ENCODE measurements around the gene DLK1.

The DLK1 gene

GRCh38 chr14:100694579-100695422 is 31.9 kb upstream of the DLK1 start:
- no peak for DNase-seq

DNA sequence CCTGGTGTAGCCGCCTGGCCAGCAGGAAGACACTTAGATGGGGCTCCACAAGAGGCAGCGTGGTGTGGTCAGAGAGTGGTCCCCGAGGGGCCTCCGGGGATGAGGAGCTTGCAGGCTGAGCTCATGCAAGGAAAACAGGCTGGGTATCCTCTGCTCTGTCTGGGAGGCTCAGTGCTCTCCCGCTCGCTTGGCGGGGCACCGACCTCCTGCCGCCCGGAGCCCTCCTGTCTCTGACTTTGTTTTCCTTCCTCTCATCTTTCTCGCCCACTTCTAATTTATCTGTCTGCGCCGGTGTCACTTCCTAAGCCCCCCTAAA is 31.3 kb upstream of the DLK1 start:
- DNase-seq = no peak

DNA sequence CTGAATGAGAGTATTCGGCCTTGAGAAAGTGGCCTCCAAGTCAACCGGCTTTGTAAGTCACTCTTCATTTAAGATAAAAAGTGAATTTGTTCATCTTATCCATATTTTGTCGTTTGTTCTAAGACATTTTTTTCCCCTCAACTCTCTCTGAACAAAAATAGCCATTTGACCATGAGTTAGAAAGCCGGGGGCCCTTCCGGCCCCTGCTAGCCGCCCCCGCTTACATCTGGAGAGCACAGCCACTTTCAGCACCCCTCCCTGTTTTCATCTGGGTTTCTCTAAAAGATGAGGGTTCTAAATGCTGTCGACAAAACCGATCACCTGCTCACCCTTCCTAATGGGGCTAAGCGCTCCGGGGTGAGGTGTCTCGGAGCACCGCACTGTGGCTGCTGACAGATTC is 30.7 kb upstream of the DLK1 start:
- no peak for DNase-seq

GRCh38 chr14:100696590-100696989 is 30.1 kb upstream of the DLK1 start:
- DNase-seq = no peak

DNA sequence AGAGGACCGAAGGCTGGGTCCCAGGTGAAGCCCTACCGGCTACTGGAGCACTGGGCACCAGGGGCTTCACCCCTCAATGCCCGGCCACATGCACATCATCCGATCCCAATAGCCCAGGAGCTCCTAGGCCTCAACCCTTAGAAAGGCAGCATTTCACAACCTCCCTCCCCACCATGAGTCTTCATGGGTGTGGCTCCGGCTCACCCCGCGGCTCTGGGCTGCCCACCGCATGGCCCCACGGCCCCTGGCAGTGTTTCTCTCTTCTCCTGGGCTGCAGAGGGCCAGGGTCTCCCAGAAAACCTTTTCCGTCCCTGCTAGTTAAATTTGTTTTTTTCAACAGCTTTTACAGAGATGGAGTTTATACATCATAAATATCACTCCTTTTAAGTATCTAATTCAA is 28.6 kb upstream of the DLK1 start:
- DNase-seq = no peak

GRCh38 chr14:100698666-100699448 is 27.8 kb upstream of the DLK1 start:
- no peak for DNase-seq

- no peak for DNase-seq
Observed at GRCh38 chr14:100701314-100701713, 25.4 kb upstream of the DLK1 start.

DNA sequence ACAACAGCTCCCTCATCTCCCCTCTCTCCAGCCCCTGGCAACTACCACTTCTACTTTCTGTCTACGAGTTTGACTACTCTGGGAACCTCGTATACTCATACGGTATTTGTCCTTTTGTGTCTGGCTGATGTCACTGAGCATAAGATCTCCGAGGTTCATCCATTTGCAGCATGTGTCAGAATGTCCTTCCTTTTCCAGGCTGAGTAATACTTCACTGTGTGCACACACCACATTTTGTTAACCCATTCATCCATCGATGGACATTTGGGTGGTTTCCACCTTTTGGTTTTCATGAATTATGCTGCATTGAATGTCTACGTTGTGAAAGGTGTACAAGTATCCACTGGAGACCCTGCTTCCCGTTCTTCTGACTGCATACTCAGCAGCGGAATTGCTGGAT is 24.1 kb upstream of the DLK1 start:
- no peak for DNase-seq

DNA sequence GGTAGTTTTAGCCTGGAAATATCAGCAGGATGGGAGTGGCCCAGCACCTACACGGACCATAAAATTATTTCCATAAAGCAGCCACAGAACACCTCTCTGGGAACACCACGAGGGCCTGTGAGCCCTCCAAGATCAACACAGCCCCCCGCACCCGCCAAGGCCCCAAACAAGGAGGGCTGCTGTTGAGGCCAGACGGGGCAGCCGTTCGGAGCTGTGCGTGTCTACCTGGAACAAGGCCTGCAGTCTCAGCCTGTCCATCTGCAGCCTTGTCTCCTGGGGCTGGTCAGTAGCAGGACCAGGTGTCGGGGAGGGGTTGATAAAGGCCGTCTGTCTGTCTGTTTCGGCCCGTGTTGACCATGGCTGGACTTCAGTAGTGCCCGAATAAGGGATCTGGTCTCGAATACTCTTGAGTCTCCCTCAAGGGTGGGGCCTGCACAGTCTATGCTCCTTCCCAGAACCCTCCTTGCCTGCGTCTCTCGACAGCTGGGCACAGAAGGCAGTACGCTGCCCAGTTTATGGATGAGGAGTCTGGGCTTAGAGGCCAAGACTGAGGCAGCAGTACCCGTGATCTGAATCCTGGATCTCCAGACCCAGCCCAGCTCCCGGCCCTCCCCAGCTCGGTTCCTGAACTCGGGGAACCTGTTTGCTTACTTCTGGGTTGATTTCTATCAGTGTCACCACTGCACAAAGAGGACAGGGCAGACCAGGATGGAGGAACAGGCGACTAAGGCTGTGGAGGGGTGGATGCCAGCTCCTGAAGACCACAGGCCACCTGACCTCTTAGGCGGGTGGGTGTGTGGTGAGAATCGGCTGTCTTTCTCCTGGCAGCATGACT is 23.1 kb upstream of the DLK1 start:
- DNase-seq = no peak

- no peak for DNase-seq
Observed at GRCh38 chr14:100706200-100706599, 20.5 kb upstream of the DLK1 start.

DNA sequence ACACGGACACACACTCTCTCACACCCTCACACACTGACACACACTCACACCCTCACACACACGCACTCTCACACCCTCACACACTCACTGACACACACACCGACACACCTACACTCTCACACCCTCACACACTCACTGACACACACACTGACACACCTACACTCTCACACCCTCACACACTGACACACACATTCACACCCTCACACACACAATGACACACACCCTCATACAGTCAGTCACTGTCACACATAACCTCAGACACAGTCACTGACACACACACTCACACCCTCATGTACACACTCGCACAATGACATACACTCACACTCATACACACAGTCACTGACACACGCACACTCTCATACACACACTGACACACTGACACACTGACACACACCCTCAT is 19.8 kb upstream of the DLK1 start:
- no peak for DNase-seq

DNA sequence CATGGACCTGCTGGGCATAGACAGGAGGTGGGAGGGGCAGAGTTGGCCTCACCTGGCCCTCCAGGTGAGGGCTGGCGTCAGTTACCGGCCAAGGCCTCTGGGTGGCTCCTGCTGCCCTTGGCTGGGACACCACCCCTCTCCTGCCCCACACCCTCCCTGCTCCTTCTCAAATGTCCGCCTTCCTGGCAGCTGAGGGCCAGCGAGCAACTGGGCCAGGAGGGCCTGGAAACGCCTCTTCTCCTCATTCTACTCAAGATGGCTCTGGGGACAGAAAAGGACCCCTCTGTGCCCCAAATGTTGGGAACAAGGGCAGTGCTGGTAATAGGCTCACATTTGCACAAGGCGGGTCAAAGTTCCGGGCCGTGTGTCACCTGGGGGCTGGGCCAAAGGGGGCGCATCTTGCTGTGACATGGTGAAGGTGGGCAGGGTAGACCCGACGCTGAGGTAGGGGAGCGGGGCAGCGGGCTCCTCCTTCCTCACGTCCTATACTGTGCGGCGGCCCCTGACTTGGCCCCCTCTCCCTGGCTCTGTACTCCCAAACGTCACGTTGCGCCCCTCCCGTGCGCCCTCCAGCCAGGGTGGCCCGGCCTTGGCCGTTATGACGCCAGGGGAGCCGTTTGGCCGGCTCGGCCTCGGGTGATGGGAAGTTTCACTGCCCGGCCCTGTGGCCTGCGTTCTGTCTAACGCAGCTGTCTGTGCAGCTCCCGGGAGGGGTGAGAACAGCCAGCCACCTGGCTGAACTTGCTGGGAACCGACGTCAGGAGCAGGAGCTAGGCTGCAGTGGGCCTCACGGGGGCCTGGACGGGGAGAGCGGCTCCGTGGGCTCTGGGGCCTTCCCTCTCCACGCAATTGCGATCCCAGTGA is 18.0 kb upstream of the DLK1 start:
- no peak for DNase-seq

DNA sequence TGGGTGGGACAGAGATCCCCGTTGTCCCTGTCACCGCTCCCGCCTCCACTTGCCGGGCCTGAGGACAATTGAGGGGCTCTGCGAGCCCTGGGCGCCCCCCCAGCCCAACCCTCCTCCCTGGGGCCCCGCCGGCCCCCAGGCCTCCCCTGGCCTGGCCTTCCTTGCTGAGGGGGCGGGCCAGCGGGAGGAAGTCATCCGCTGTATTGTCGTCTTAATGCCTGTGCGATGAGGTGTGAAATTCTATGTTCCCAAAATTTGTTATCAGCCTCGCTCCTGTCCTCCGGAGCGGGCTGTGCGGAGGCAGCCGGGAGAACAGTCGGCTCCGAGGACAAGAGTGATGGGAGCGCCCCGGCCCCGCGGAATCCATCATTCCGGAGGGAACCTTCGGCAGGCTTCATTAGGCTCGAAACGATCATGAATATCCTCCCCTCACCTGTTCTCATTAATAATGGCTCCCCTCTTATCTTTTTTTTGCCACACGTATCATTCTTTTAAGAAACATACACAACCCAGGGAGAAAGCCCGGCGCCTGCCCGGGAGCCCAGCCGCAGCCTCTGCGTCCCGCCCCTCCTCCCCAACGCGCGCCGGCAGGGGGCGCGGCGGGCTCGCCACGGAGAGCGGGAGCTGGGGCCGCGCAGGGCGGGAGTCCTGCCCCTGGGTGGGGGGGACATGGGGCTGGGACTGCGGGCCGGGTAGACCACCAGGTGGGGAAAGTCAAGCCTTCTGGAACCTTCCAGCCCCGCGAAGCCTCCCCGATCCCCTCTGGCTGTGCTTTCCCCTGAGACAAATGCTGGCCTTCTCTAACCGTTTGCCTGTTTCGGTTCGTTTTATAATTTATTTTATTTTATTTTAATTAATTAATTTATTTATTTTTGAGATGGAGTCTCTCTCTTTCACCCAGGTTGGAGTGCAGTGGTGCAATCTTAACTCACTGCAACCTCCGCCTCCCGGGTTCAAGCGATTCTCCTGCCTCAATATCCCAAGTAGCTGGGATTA is 17.1 kb upstream of the DLK1 start:
- no peak for DNase-seq

DNA sequence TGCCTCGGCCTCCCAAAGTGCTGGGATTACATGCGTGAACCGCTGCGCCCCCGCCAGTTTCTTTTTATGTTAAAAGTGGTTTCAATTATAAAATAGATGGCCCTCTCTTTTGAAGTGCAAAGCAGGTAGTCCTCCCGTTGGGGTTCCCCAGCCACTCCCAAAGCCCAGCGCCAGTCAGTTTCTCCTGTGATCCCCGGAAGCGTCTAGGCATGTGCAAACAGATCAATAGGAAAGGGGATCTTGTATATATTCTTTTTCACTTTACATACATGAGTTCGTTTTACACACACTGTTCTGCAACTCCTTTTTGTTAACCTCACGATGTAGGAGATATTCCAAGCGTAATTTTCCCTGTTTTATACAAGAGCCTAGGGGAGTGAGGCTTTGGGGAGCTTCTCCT is 16.3 kb upstream of the DLK1 start:
- DNase-seq = no peak

DNA sequence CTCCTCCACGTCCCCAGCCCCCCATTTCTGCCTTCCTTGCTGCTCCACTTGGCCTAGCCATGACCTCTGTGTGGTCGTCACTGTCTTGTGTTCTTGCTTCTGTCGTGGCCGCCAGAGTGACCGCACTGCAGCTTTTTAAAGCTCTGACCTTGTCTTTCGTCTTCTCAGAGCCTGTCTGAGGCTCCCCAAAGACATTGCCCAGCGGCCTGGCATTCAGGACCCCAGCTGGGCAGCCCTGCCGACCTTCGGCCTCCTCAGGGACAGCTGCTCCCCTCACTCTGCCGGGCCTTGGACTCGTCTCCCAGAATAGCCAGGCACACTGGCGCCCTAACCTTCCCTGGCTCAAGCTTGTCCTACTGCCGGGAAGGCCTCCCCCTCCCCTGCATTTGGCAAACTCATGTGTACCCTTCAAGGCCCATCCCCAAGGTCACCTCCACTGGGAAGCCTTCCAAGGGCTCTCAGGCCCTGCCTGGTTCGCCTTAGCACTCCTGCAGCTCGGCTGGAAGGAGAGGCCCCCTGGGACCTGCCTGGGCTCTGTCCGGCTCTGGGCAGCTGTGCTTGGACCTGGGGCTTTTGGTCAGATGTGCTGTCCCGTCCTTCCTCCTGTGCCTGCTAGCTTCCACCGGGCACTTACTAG is 15.7 kb upstream of the DLK1 start:
- no peak for DNase-seq

DNA sequence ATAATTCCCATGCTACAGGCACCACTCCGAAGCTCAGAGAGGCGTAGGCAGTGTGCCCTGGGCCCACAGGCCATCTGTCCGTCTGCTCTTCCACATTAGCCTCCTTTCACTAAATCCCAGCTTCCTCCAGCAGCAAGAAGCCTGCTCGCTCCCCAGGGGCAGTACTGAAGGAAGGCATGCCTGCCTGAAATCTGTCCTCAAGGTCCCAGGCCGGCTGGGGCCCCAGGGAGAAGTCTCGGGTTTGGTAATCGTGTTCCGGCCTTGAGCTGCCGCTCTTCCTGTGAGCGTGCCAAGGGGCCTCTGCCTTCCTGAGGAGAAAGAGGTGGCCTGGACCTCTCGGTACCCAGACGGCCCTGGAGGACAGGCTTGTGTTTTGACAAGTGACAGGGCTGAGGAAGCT is 15.2 kb upstream of the DLK1 start:
- DNase-seq = no peak

DNA sequence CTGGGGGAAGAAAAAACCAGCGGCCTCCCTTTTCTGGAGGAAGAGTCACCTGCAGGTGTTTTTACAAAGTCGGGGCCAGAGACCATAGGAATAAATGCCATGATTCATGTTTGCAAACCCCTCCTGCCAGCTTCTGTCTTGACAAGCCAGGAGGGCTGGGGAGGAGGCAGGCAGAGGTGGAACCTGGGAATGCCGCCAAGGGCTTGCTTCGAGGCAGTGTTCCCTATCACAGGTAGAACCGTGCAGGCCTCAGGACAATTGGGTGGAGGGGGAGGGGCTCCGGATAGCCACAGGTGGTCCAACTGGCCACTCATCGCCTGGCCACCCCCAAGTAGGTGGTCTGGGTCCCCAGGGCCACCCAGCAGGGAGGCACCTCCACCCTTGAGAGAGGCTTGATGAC is 14.2 kb upstream of the DLK1 start:
- DNase-seq = no peak

DNA sequence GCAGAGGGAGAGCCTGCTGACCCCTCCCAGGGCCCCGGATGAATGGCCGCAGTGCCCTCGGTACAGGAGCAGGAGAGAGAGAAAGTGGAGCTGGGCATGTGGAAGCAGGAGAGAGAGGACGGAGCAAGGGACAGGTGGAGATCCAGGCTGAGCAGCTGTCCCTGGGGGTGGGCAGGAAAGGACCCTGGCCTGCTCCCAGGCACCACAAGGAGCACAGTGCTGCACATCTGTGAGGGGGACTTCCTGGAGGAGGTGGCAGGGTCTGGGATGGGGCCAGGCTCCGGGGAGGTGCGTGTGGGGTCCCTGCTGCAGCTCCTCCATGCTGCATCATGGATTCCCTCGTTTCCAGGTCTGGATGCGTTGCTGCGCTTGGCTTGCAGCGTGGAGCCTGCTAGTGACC is 13.0 kb upstream of the DLK1 start:
- DNase-seq = no peak

- no peak for DNase-seq
Observed at GRCh38 chr14:100714258-100714892, 12.3 kb upstream of the DLK1 start.

GRCh38 chr14:100715332-100715731 is 11.4 kb upstream of the DLK1 start:
- DNase-seq = no peak

Data from activated CD4-positive, CD25-positive, alpha-beta regulatory T cell (primary cell).